Measurements from ENCODE around the gene WFDC1.
"Not testable (repeated sequence)": the region's sequence is repeated elsewhere in the genome, so short reads cannot be mapped to it uniquely, and the experiment has no call there.

Gene WFDC1

DNA sequence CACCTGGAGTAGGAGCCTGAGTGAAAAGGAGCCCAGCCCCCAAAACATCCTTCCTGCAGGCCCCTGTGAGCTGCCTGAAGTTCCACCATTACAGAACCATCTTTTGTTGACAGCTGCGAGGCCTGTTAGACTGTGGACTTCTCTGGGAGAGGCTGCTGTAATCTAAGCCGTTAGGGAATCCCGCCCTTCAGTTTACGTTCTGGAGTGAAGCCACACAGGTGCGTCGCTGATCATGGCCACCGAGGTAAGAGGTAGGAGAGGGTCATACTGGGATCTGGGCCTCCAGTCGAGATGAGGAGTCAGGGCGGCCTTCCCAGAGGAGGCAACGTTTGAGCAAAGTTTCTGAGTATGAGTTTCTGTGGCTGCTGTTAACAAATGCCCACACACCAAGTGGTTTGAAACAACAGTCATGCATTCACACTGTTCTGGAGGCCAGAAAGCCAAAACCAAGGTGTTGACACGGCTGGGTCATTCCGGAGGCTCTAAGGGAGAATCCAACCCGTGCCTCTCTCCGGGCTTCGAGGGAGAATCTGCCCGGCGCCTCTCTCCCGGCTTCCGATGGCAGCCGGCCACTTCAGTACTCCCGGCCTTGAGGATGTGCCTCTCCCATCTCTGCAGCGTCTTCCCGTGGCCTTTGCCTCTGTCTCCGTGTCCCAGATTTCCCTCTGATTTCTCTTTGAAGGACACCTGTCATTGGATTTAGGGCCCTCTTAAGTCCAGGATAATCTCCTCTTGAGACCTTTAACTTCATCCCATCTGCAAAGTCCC lies 47.0 kb downstream of the WFDC1 start:
- TF ChIP-seq, protein P1, sequence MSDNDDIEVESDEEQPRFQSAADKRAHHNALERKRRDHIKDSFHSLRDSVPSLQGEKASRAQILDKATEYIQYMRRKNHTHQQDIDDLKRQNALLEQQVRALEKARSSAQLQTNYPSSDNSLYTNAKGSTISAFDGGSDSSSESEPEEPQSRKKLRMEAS (IDR thresholded peaks at IDR 0.05; ENCODE audit: low read depth, low read length), result no peak
- TF ChIP-seq POLR2A (IDR thresholded peaks at IDR 0.05; ENCODE audit: extremely low read depth, insufficient read length), result no peak
- TF ChIP-seq MYC (IDR thresholded peaks at IDR 0.05; ENCODE audit: low read depth, low read length), result no peak
- TF ChIP-seq, protein P2, sequence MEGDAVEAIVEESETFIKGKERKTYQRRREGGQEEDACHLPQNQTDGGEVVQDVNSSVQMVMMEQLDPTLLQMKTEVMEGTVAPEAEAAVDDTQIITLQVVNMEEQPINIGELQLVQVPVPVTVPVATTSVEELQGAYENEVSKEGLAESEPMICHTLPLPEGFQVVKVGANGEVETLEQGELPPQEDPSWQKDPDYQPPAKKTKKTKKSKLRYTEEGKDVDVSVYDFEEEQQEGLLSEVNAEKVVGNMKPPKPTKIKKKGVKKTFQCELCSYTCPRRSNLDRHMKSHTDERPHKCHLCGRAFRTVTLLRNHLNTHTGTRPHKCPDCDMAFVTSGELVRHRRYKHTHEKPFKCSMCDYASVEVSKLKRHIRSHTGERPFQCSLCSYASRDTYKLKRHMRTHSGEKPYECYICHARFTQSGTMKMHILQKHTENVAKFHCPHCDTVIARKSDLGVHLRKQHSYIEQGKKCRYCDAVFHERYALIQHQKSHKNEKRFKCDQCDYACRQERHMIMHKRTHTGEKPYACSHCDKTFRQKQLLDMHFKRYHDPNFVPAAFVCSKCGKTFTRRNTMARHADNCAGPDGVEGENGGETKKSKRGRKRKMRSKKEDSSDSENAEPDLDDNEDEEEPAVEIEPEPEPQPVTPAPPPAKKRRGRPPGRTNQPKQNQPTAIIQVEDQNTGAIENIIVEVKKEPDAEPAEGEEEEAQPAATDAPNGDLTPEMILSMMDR (IDR thresholded peaks at IDR 0.05; ENCODE audit: low read depth, low read length), result no peak
- H3K4me3 ChIP-seq (ENCODE audit: low read depth, low read length), result no peak overlapping the region
- no peak for DNase-seq (ENCODE audit: low read depth)

DNA sequence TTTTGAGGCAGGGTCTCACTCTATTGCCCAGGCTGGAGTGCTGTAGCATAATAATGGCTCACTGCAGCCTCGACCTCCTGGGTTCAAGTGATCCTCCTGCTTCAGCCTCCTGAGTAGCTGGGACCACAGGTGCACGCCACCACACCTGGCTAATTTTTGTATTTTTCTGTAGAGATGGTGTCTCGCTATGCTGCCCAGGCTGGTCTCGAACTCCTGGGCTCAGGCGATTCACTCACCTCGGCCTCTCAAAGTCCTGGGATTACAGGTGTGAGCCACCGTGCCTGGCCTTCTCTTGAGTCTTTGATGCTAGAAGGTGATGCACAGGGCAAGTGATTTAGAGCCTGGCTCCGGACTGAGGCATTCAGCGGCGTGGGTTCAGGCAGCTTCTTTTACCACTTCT lies 49.1 kb downstream of the WFDC1 start:
- H3K4me3 ChIP-seq (ENCODE audit: low read depth, low read length); DNase-seq (ENCODE audit: low read depth): not testable (repeated sequence)

DNA sequence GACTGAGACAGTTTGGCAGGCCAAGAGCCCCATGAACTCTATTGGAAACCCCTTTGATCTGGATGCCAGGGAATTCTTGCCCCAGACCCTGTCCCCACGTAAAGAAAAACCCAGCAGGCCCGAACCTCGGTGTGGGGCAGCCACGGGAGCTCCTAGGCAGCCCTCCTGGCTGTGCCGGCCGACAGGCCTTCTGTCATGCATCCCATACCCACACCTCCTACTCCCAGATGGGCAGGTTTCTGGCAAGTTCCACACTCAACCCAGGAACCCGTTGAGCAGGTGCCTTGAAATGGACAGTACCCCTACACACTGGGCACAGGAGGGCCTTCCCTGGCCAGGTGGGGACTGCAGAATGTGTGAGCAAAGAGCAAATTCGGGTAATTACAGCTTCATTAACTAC lies 50.1 kb downstream of the WFDC1 start:
- no peak for DNase-seq (ENCODE audit: low read depth)
- TF ChIP-seq POLR2A (IDR thresholded peaks at IDR 0.05; ENCODE audit: extremely low read depth, insufficient read length), result no peak
- TF ChIP-seq, protein P2 (IDR thresholded peaks at IDR 0.05; ENCODE audit: low read depth, low read length), result no peak
- no peak for TF ChIP-seq MYC (IDR thresholded peaks at IDR 0.05; ENCODE audit: low read depth, low read length)
- TF ChIP-seq, protein P1 (IDR thresholded peaks at IDR 0.05; ENCODE audit: low read depth, low read length), result no peak
- no peak overlapping the region for H3K4me3 ChIP-seq (ENCODE audit: low read depth, low read length)

DNA sequence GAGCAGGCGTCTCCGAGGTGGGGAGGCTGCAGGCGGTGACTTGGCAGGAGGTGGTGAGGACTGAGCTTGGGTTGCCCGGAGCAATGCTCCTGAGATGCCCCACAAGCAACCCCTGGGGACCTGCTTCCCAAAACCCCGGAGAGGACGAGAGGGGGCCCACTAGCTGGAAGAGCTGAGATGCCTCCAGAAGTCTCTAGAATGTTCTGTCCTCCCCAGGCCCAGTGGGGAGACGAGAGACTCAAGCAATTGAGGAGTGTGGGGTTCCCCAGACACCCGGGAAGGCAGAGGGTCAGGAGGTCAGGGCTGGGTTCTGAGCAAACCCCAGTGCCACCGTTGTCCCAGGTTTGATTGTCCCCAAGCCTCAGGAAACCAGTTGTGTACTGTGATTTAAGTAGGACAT lies 52.5 kb downstream of the WFDC1 start:
- no peak overlapping the region for H3K4me3 ChIP-seq (ENCODE audit: low read depth, low read length)
- TF ChIP-seq, protein P2 (IDR thresholded peaks at IDR 0.05; ENCODE audit: low read depth, low read length), result no peak
- TF ChIP-seq, protein P1 (IDR thresholded peaks at IDR 0.05; ENCODE audit: low read depth, low read length), result no peak
- no peak for TF ChIP-seq MYC (IDR thresholded peaks at IDR 0.05; ENCODE audit: low read depth, low read length)
- no peak for TF ChIP-seq POLR2A (IDR thresholded peaks at IDR 0.05; ENCODE audit: extremely low read depth, insufficient read length)
- no peak for DNase-seq (ENCODE audit: low read depth)

DNA sequence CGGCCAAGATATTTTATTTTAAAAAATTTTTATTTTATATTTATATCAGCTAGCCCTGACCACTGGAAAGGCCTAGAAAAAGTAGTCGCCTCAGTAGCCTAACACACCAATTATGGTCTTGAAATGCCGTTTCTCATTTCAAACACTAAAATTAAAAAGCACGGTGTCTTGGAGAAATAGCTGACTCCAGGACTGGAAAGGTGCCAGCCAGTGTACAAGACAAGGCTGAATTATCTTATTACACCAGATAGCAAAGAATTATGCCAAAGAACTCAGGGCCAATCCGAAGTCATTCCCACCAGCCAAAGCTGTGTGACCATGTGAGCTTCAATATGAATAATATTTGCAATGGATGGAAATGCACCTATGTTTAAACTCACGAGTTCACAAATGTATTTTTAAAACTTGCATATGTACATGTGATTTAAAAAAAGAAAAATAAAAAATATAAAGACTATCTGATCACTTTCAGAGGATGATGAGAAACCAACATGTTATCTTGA lies 53.8 kb downstream of the WFDC1 start:
- TF ChIP-seq, protein P1 (IDR thresholded peaks at IDR 0.05; ENCODE audit: low read depth, low read length), result no peak
- TF ChIP-seq POLR2A (IDR thresholded peaks at IDR 0.05; ENCODE audit: extremely low read depth, insufficient read length) (no peak), MYC (IDR thresholded peaks at IDR 0.05; ENCODE audit: low read depth, low read length) (no peak)
- TF ChIP-seq, protein P2 (IDR thresholded peaks at IDR 0.05; ENCODE audit: low read depth, low read length), result no peak

DNA sequence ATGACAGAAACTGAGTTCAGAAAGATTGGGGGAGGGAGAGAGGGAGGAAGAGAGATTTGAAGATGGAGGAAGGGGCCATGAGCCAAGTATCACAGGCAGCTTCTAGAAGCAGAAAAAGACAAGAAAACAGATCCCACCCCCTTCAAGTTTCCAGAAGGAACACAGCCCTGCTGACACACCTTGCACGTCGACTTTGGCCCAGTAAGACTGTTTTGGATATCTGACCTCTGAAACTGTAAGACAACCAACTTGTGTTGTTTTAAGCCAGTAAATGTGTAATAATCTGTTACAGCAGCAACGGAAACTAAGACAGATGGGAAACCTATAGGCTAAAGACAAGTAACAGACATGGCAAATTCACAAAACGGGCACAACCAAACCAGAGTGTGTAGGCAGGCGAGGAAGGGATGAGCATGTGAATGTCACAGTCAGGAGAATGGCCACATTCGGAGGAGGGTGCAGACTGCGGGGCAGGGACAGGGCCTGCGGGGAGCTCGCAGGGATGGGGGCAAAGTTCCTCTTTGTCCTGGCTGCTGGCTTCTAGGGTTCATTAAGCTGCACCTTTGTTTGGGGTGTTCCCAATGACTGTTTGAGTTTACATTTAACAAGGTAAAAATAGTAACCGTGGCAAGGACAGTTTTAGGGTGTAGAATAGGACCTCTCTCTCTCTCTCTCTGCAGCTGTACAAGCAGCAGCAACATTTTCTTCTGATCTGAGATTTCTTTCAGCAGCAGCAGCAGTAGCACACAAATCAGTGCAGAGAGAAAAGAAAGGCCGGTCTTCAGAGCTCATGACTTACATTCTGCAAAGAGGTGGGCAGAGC lies 55.4 kb downstream of the WFDC1 start:
- TF ChIP-seq, protein P1 (IDR thresholded peaks at IDR 0.05; ENCODE audit: low read depth, low read length), result no peak
- no peak for TF ChIP-seq POLR2A (IDR thresholded peaks at IDR 0.05; ENCODE audit: extremely low read depth, insufficient read length)
- TF ChIP-seq MYC (IDR thresholded peaks at IDR 0.05; ENCODE audit: low read depth, low read length), result no peak
- TF ChIP-seq, protein P2 (IDR thresholded peaks at IDR 0.05; ENCODE audit: low read depth, low read length), result no peak
- H3K4me3 ChIP-seq (ENCODE audit: low read depth, low read length), result no peak overlapping the region
- DNase-seq (ENCODE audit: low read depth), result no peak

More for the DNA sequence above, 53.8 kb downstream of the WFDC1 start:
- no peak for DNase-seq (ENCODE audit: low read depth)
- no peak overlapping the region for H3K4me3 ChIP-seq (ENCODE audit: low read depth, low read length)

Data from NB4 (cell line).